HepG2 (cell line): ENCODE data around the gene USP24. TPM values are rescaled to one million over a fixed set of nuclear protein-coding genes. Genes with fewer than 3 reads are reported as not detected.
A peak's percentile ranks its signal among the peaks of the same experiment; 100 is the strongest.

Experiments used
- FOXO1 ChIP-seq: sonication (generic); formaldehyde crosslinking; IDR thresholded peaks from 2 replicates; pipeline ENCODE4 v1.4.0; 2020; ENCODE audit warnings: missing genetic modification reagents
- PHF21A ChIP-seq: sonication (generic); formaldehyde crosslinking; IDR thresholded peaks from 2 replicates; pipeline ENCODE4 v1.5.0; 2020; ENCODE audit warnings: mild to moderate bottlenecking, missing genetic modification reagents
- RFXAP ChIP-seq: sonication (generic); formaldehyde crosslinking; IDR thresholded peaks from 2 replicates; pipeline ENCODE4 v1.4.0; 2020; ENCODE audit warnings: missing genetic modification reagents, borderline replicate concordance
- ZKSCAN5 ChIP-seq: sonication (generic); formaldehyde crosslinking; IDR thresholded peaks from 2 replicates; pipeline ENCODE4 v1.5.1; 2020; ENCODE audit warnings: mild to moderate bottlenecking, missing genetic modification reagents
- ZNF331 ChIP-seq: sonication (generic); formaldehyde crosslinking; IDR thresholded peaks from 2 replicates; pipeline ENCODE4 v1.4.0; 2020; ENCODE audit warnings: missing genetic modification reagents
- ZNF350 ChIP-seq: sonication (generic); formaldehyde crosslinking; IDR thresholded peaks from 2 replicates; pipeline ENCODE4 v1.4.0; 2020; ENCODE audit warnings: mild to moderate bottlenecking, low read depth, missing genetic modification reagents, borderline replicate concordance
- polyA plus RNA-seq, 8 experiments: library from polyadenylated mRNA; depleted of rRNA in 3 of 8; stranded (reverse) in 7 of 8; unstranded in 1 of 8; fragments of >200 nt; fragmentation: Illumina TruSeq in 4 of 8; extraction: Trizol in 4 of 8; gene quantifications; 2 replicates each; pipeline versions ENCODE4 v1.2.1 to v1.2.3, GENCODE V29; 2011 to 2016; ENCODE audit warnings: low read depth in 4 of 8, missing spikeins in 1 of 8, mixed read lengths in 1 of 8; ENCODE audit not compliant: insufficient read depth in 1 of 8
- total RNA-seq, 5 experiments: library from RNA; depleted of rRNA; stranded (reverse); fragments of >200 nt; fragmentation: Illumina TruSeq; extraction: Trizol; gene quantifications; 2 replicates each; pipeline ENCODE4 v1.2.3, GENCODE V29; 2016; ENCODE audit warnings: low read depth in 1 of 5
- TF ChIP-seq, protein P1 (sequence below): sonication (generic); formaldehyde crosslinking; IDR thresholded peaks from 2 replicates; pipeline ENCODE4 v1.5.0; 2020; ENCODE audit warnings: mild to moderate bottlenecking, missing genetic modification reagents, moderate library complexity
- TF ChIP-seq, protein P2 (sequence below): IDR thresholded peaks from 2 replicates; pipeline ENCODE4 v1.6.1; 2012; ENCODE audit warnings: inconsistent platforms
- TF ChIP-seq, protein P3 (sequence below): sonication (generic); formaldehyde crosslinking; IDR thresholded peaks from 2 replicates; pipeline ENCODE4 v1.9.0; 2022; ENCODE audit warnings: low read depth, missing genetic modification reagents
- TF ChIP-seq, protein P4 (sequence below): sonication (generic); formaldehyde crosslinking; IDR thresholded peaks from 2 replicates; pipeline ENCODE4 v1.5.0; 2020; ENCODE audit warnings: missing genetic modification reagents, mild to moderate bottlenecking, borderline replicate concordance
- TF ChIP-seq, protein P5 (sequence below): IDR thresholded peaks from 2 replicates; pipeline ENCODE4 v1.6.1; 2016; ENCODE audit warnings: missing compliant biosample characterization, missing genetic modification reagents, borderline replicate concordance
- TF ChIP-seq, protein P6 (sequence below): sonication (generic); formaldehyde crosslinking; IDR thresholded peaks from 2 replicates; pipeline ENCODE4 v1.5.1; 2020; ENCODE audit warnings: missing genetic modification reagents, mild to moderate bottlenecking, borderline replicate concordance
- TF ChIP-seq, protein P7 (sequence below): sonication (generic); formaldehyde crosslinking; IDR thresholded peaks from 2 replicates; pipeline ENCODE4 v1.5.1; 2020; ENCODE audit warnings: mild to moderate bottlenecking, missing genetic modification reagents, moderate library complexity

USP24 gene
- total and polyA plus RNA-seq, 2 of the 13 experiments (the other 11 are each of a cell fraction or from before 2014, with no cell fraction given): 18.8 to 47.6 TPM

DNA sequence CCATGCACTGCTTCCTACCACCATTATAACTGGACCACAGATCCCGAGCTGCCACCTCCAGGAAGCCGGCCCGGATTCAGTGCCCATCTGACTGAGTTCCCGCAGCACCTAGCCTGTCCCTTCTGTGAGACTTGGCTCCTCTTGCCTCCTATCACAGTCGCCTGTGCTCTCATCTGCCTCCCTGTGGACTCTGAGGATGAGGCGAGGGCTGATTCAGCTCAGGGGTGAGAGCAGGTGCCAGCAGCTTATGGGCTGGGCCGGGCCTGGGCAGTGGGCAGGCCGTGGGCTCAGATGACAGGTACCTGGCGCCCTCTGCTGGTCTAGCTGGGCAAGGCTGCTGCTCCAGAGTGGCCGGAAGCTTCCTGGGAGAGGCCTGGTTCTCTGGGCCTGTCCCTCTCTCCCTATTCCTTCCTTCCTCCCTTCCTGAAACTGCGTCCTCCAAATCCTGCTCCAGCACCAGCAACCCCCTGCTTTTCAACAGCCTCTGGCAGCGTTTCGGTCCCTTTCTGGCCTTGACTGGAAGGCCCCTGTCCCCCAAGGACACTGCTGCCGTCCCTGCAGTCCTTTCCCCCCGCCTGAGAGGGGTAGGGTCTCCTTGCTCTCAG lies 193.1 kb downstream of the USP24 start (continued):
- TF ChIP-seq ZNF331: peak; percentile 55; the same call in 1 of the 2 replicates
- TF ChIP-seq, protein P1, sequence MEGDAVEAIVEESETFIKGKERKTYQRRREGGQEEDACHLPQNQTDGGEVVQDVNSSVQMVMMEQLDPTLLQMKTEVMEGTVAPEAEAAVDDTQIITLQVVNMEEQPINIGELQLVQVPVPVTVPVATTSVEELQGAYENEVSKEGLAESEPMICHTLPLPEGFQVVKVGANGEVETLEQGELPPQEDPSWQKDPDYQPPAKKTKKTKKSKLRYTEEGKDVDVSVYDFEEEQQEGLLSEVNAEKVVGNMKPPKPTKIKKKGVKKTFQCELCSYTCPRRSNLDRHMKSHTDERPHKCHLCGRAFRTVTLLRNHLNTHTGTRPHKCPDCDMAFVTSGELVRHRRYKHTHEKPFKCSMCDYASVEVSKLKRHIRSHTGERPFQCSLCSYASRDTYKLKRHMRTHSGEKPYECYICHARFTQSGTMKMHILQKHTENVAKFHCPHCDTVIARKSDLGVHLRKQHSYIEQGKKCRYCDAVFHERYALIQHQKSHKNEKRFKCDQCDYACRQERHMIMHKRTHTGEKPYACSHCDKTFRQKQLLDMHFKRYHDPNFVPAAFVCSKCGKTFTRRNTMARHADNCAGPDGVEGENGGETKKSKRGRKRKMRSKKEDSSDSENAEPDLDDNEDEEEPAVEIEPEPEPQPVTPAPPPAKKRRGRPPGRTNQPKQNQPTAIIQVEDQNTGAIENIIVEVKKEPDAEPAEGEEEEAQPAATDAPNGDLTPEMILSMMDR (CRISPR knock-in tag): peak; percentile 99
- TF ChIP-seq, protein P2, sequence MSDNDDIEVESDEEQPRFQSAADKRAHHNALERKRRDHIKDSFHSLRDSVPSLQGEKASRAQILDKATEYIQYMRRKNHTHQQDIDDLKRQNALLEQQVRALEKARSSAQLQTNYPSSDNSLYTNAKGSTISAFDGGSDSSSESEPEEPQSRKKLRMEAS: peak; percentile 30; the same call in 1 of the 2 replicates
- TF ChIP-seq, protein P3, sequence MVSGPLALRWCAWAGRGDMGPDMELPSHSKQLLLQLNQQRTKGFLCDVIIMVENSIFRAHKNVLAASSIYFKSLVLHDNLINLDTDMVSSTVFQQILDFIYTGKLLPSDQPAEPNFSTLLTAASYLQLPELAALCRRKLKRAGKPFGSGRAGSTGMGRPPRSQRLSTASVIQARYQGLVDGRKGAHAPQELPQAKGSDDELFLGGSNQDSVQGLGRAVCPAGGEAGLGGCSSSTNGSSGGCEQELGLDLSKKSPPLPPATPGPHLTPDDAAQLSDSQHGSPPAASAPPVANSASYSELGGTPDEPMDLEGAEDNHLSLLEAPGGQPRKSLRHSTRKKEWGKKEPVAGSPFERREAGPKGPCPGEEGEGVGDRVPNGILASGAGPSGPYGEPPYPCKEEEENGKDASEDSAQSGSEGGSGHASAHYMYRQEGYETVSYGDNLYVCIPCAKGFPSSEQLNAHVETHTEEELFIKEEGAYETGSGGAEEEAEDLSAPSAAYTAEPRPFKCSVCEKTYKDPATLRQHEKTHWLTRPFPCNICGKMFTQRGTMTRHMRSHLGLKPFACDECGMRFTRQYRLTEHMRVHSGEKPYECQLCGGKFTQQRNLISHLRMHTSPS (CRISPR knock-in tag): 0 out of 2 replicates have a peak, but pooled peaks have one; percentile 62
- TF ChIP-seq ZKSCAN5 (CRISPR knock-in tag): 0 out of 2 replicates have a peak, but pooled peaks have one; percentile 27
- TF ChIP-seq, protein P4, sequence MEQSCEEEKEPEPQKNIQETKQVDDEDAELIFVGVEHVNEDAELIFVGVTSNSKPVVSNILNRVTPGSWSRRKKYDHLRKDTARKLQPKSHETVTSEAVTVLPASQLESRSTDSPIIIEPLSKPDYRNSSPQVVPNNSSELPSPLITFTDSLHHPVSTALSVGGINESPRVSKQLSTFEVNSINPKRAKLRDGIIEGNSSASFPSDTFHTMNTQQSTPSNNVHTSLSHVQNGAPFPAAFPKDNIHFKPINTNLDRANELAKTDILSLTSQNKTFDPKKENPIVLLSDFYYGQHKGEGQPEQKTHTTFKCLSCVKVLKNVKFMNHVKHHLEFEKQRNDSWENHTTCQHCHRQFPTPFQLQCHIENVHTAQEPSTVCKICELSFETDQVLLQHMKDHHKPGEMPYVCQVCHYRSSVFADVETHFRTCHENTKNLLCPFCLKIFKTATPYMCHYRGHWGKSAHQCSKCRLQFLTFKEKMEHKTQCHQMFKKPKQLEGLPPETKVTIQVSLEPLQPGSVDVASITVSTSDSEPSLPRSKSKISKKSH (CRISPR knock-in tag): 0 out of 2 replicates have a peak, but pooled peaks have one; percentile 32
- TF ChIP-seq FOXO1 (CRISPR knock-in tag): 0 out of 2 replicates have a peak, but pooled peaks have one; percentile 35
- TF ChIP-seq, protein P5, sequence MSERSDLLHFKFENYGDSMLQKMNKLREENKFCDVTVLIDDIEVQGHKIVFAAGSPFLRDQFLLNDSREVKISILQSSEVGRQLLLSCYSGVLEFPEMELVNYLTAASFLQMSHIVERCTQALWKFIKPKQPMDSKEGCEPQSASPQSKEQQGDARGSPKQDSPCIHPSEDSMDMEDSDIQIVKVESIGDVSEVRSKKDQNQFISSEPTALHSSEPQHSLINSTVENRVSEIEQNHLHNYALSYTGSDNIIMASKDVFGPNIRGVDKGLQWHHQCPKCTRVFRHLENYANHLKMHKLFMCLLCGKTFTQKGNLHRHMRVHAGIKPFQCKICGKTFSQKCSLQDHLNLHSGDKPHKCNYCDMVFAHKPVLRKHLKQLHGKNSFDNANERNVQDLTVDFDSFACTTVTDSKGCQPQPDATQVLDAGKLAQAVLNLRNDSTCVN: 0 out of 2 replicates have a peak, but pooled peaks have one; percentile 40
- 0 out of 2 replicates have a peak, but pooled peaks have one; percentile 33 for TF ChIP-seq RFXAP (CRISPR knock-in tag)
- no peak; the same call in 1 of the 2 replicates for TF ChIP-seq PHF21A (CRISPR knock-in tag)
- TF ChIP-seq, protein P6, sequence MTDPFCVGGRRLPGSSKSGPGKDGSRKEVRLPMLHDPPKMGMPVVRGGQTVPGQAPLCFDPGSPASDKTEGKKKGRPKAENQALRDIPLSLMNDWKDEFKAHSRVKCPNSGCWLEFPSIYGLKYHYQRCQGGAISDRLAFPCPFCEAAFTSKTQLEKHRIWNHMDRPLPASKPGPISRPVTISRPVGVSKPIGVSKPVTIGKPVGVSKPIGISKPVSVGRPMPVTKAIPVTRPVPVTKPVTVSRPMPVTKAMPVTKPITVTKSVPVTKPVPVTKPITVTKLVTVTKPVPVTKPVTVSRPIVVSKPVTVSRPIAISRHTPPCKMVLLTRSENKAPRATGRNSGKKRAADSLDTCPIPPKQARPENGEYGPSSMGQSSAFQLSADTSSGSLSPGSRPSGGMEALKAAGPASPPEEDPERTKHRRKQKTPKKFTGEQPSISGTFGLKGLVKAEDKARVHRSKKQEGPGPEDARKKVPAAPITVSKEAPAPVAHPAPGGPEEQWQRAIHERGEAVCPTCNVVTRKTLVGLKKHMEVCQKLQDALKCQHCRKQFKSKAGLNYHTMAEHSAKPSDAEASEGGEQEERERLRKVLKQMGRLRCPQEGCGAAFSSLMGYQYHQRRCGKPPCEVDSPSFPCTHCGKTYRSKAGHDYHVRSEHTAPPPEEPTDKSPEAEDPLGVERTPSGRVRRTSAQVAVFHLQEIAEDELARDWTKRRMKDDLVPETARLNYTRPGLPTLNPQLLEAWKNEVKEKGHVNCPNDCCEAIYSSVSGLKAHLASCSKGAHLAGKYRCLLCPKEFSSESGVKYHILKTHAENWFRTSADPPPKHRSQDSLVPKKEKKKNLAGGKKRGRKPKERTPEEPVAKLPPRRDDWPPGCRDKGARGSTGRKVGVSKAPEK (CRISPR knock-in tag): 0 out of 2 replicates have a peak, but pooled peaks have one; percentile 36
- TF ChIP-seq ZNF350: peak; percentile 59; the same call in 1 of the 2 replicates
- TF ChIP-seq, protein P7, sequence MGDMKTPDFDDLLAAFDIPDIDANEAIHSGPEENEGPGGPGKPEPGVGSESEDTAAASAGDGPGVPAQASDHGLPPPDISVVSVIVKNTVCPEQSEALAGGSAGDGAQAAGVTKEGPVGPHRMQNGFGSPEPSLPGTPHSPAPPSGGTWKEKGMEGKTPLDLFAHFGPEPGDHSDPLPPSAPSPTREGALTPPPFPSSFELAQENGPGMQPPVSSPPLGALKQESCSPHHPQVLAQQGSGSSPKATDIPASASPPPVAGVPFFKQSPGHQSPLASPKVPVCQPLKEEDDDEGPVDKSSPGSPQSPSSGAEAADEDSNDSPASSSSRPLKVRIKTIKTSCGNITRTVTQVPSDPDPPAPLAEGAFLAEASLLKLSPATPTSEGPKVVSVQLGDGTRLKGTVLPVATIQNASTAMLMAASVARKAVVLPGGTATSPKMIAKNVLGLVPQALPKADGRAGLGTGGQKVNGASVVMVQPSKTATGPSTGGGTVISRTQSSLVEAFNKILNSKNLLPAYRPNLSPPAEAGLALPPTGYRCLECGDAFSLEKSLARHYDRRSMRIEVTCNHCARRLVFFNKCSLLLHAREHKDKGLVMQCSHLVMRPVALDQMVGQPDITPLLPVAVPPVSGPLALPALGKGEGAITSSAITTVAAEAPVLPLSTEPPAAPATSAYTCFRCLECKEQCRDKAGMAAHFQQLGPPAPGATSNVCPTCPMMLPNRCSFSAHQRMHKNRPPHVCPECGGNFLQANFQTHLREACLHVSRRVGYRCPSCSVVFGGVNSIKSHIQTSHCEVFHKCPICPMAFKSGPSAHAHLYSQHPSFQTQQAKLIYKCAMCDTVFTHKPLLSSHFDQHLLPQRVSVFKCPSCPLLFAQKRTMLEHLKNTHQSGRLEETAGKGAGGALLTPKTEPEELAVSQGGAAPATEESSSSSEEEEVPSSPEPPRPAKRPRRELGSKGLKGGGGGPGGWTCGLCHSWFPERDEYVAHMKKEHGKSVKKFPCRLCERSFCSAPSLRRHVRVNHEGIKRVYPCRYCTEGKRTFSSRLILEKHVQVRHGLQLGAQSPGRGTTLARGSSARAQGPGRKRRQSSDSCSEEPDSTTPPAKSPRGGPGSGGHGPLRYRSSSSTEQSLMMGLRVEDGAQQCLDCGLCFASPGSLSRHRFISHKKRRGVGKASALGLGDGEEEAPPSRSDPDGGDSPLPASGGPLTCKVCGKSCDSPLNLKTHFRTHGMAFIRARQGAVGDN: peak; percentile 80
